Endothelial cell of umbilical vein (primary cell): ENCODE measurements around the gene BCAR3.

ENCODE experiments used
- CTCF ChIP-seq, 2 donors: IDR thresholded peaks; 1 replicate in 1 of 2; 2 replicates in 1 of 2; pipeline ENCODE4 v1.5.1; 2011; ENCODE audit warnings: low read length in 2 of 2, mild to moderate bottlenecking in 2 of 2, moderate library complexity in 2 of 2, control low read depth in 1 of 2, inconsistent platforms in 1 of 2, low read depth in 1 of 2; ENCODE audit not compliant: insufficient read depth in 1 of 2; ENCODE audit errors: extremely low read depth in 1 of 2
- EZH2 ChIP-seq: IDR thresholded peaks from 2 replicates; pipeline ENCODE4 v1.6.1; 2012; ENCODE audit warnings: borderline replicate concordance, low read depth, mild to moderate bottlenecking, moderate library complexity, low read length, inconsistent platforms; ENCODE audit not compliant: severe bottlenecking
- FOS ChIP-seq: IDR thresholded peaks from 2 replicates; pipeline ENCODE4 v1.6.1; 2011; ENCODE audit warnings: mild to moderate bottlenecking, low read length, moderate library complexity, borderline replicate concordance; ENCODE audit not compliant: insufficient read depth
- GATA2 ChIP-seq: IDR thresholded peaks from 2 replicates; pipeline ENCODE4 v1.7.0; 2011; ENCODE audit warnings: low read depth, mild to moderate bottlenecking, moderate library complexity, mixed read lengths, low read length; ENCODE audit not compliant: insufficient read length, insufficient read depth
- JUN ChIP-seq: IDR thresholded peaks from 2 replicates; pipeline ENCODE4 v1.6.1; 2011; ENCODE audit warnings: borderline replicate concordance, low read depth; ENCODE audit not compliant: insufficient read length, insufficient read depth
- MAX ChIP-seq: IDR thresholded peaks from 2 replicates; pipeline ENCODE4 v1.6.1; 2011; ENCODE audit not compliant: insufficient read depth, insufficient read length
- MYC ChIP-seq: IDR thresholded peaks from one replicate; pipeline ENCODE4 v1.6.1; 2011; ENCODE audit warnings: mild to moderate bottlenecking, low read depth, low read length
- POLR2A ChIP-seq: IDR thresholded peaks from 2 replicates; pipeline ENCODE4 v1.6.1; 2012; ENCODE audit warnings: low read depth, mild to moderate bottlenecking, control low read depth, low read length
- POLR2AphosphoS5 ChIP-seq: IDR thresholded peaks from 2 replicates; pipeline ENCODE4 v1.6.1; 2012; ENCODE audit warnings: low read depth, mild to moderate bottlenecking, control low read depth, low read length, moderate library complexity; ENCODE audit not compliant: insufficient read depth

GRCh38 chr1:93649231-93649630 is 32.4 kb downstream of the BCAR3 start:
- TF ChIP-seq CTCF (IDR thresholded peaks at IDR 0.05; ENCODE audit: extremely low read depth in 1 of 2, insufficient read depth in 1 of 2, low read depth in 1 of 2, low read length in 2 of 2) = no peak
- no peak for TF ChIP-seq POLR2A
- TF ChIP-seq MYC = no peak
- no peak for TF ChIP-seq POLR2AphosphoS5
- no peak for TF ChIP-seq FOS
- no peak for TF ChIP-seq JUN
- no peak for TF ChIP-seq EZH2
- no peak for TF ChIP-seq MAX
- no peak for TF ChIP-seq GATA2
